H9 (cell line): ENCODE measurements around the gene PNPLA1. TPM values are rescaled to one million over a fixed set of nuclear protein-coding genes. Genes with fewer than 3 reads are reported as not detected.

Source experiments
- DNase-seq: peaks from one replicate; pipeline ENCODE4 v3.0.0-alpha.2; 2017
- H2AFZ ChIP-seq: one replicate; pipeline ENCODE4 v1.6.1; 2013; ENCODE audit warnings: mild to moderate bottlenecking, low read length, control low read depth, moderate library complexity
- H2AK5ac ChIP-seq: 2 replicates; pipeline ENCODE4 v1.6.1; 2013; ENCODE audit warnings: low read length, control low read depth, mixed read lengths; ENCODE audit not compliant: insufficient read length
- H2BK120ac ChIP-seq: one replicate; pipeline ENCODE4 v1.6.1; 2013; ENCODE audit warnings: low read depth, mild to moderate bottlenecking, low read length, control low read depth, inconsistent platforms; ENCODE audit not compliant: poor library complexity, severe bottlenecking
- H2BK12ac ChIP-seq: 2 replicates; pipeline ENCODE4 v1.6.1; 2013; ENCODE audit warnings: low read length, control low read depth, mixed read lengths, low read depth; ENCODE audit not compliant: insufficient read length
- H2BK15ac ChIP-seq: 2 replicates; pipeline ENCODE4 v1.6.1; 2013; ENCODE audit warnings: low read depth, low read length, control low read depth
- H2BK20ac ChIP-seq: one replicate; pipeline ENCODE4 v1.6.1; 2013; ENCODE audit warnings: low read depth, mild to moderate bottlenecking, low read length, control low read depth, inconsistent platforms; ENCODE audit not compliant: poor library complexity, severe bottlenecking
- H2BK5ac ChIP-seq: 2 replicates; pipeline ENCODE4 v1.6.1; 2013; ENCODE audit warnings: low read length, control low read depth, mixed read lengths; ENCODE audit not compliant: insufficient read length
- H3K14ac ChIP-seq: 2 replicates; pipeline ENCODE4 v1.6.1; 2013; ENCODE audit warnings: low read length, control low read depth; ENCODE audit not compliant: insufficient read depth
- H3K18ac ChIP-seq: 2 replicates; pipeline ENCODE4 v1.6.1; 2013; ENCODE audit warnings: low read depth, mild to moderate bottlenecking, mixed read lengths, low read length, control low read depth; ENCODE audit not compliant: insufficient read length
- H3K23ac ChIP-seq: 2 replicates; pipeline ENCODE4 v1.6.1; 2013; ENCODE audit warnings: low read length, control low read depth, mixed read lengths, low read depth; ENCODE audit not compliant: insufficient read length
- H3K23me2 ChIP-seq: 2 replicates; pipeline ENCODE4 v1.6.1; 2013; ENCODE audit warnings: low read depth, mild to moderate bottlenecking, mixed read lengths, low read length, control low read depth; ENCODE audit not compliant: insufficient read length, poor library complexity, severe bottlenecking
- H3K27ac ChIP-seq: 2 replicates; pipeline ENCODE4 v1.5.1; 2013; ENCODE audit warnings: low read length, control low read depth, mixed read lengths, low read depth; ENCODE audit not compliant: insufficient read length
- H3K27me3 ChIP-seq: 2 replicates; pipeline ENCODE4 v1.6.1; 2013; ENCODE audit warnings: low read length, control low read depth, inconsistent platforms; ENCODE audit not compliant: insufficient read depth
- H3K4ac ChIP-seq: 2 replicates; pipeline ENCODE4 v1.6.1; 2013; ENCODE audit warnings: low read depth, mild to moderate bottlenecking, control low read depth, inconsistent platforms, low read length, moderate library complexity
- H3K4me1 ChIP-seq: 2 replicates; pipeline ENCODE4 v1.6.1; 2013; ENCODE audit warnings: low read length, control low read depth, inconsistent platforms; ENCODE audit not compliant: insufficient read depth
- H3K4me2 ChIP-seq: 2 replicates; pipeline ENCODE4 v1.6.1; 2013; ENCODE audit warnings: low read length, control low read depth, mixed read lengths; ENCODE audit not compliant: insufficient read length, insufficient read depth
- H3K56ac ChIP-seq: 2 replicates; pipeline ENCODE4 v1.6.1; 2013; ENCODE audit warnings: low read depth, mild to moderate bottlenecking, mixed read lengths, low read length, control low read depth; ENCODE audit not compliant: insufficient read length
- H3K79me1 ChIP-seq: 2 replicates; pipeline ENCODE4 v1.6.1; 2013; ENCODE audit warnings: low read depth, mild to moderate bottlenecking, moderate library complexity, low read length, control low read depth, inconsistent platforms; ENCODE audit not compliant: insufficient read depth, poor library complexity, severe bottlenecking
- H3K79me2 ChIP-seq: 2 replicates; pipeline ENCODE4 v1.6.1; 2013; ENCODE audit warnings: low read length, control low read depth, inconsistent platforms; ENCODE audit not compliant: insufficient read depth
- H3K9ac ChIP-seq: 2 replicates; pipeline ENCODE4 v1.6.1; 2013; ENCODE audit warnings: low read length, control low read depth, mixed read lengths; ENCODE audit not compliant: insufficient read length; ENCODE audit errors: extremely low read depth
- H3K9me3 ChIP-seq: one replicate; pipeline ENCODE4 v1.6.1; 2013; ENCODE audit warnings: low read depth, low read length, inconsistent platforms; ENCODE audit not compliant: control insufficient read depth
- H3T11ph ChIP-seq: one replicate; pipeline ENCODE4 v1.6.1; 2013; ENCODE audit warnings: mild to moderate bottlenecking, low read length, control low read depth, inconsistent platforms
- H4K20me1 ChIP-seq: one replicate; pipeline ENCODE4 v1.6.1; 2013; ENCODE audit not compliant: control insufficient read depth, insufficient read length, insufficient read depth
- H4K5ac ChIP-seq: 2 replicates; pipeline ENCODE4 v1.6.1; 2013; ENCODE audit warnings: low read depth, mild to moderate bottlenecking, mixed read lengths, low read length, control low read depth; ENCODE audit not compliant: insufficient read length
- H4K8ac ChIP-seq: replicated peaks from 2 replicates; pipeline ENCODE4 v1.6.1; 2013; ENCODE audit warnings: low read length, control low read depth, mixed read lengths, low read depth; ENCODE audit not compliant: insufficient read length
- H4K91ac ChIP-seq: 2 replicates; pipeline ENCODE4 v1.6.1; 2013; ENCODE audit warnings: low read depth, mild to moderate bottlenecking, moderate library complexity, mixed read lengths, low read length, control low read depth; ENCODE audit not compliant: insufficient read length
- H3K27ac Mint-ChIP-seq, 3 experiments: 2 replicates in 2 of 3; 3 replicates in 1 of 3; pipeline ENCODE4 v1.8.0; 2020 to 2021; ENCODE audit warnings: mixed read lengths in 3 of 3, mild to moderate bottlenecking in 1 of 3, moderate library complexity in 1 of 3
- H3K27me3 Mint-ChIP-seq: 2 replicates; pipeline ENCODE4 v1.8.0; 2021; ENCODE audit warnings: low read depth, mild to moderate bottlenecking, moderate library complexity, mixed read lengths
- H3K36me3 Mint-ChIP-seq, 3 experiments: 2 replicates in 2 of 3; 3 replicates in 1 of 3; pipeline ENCODE4 v1.8.0; 2020 to 2021; ENCODE audit warnings: low read depth in 3 of 3, mixed read lengths in 3 of 3; ENCODE audit not compliant: insufficient read depth in 1 of 3
- H3K4me1 Mint-ChIP-seq, 2 experiments: 2 replicates each; pipeline ENCODE4 v1.8.0; 2020; ENCODE audit warnings: mixed read lengths in 2 of 2
- H3K4me3 Mint-ChIP-seq, 2 experiments: 2 replicates in 1 of 2; 3 replicates in 1 of 2; pipeline ENCODE4 v1.8.0; 2020 to 2021; ENCODE audit warnings: mild to moderate bottlenecking in 2 of 2, mixed read lengths in 2 of 2, moderate library complexity in 1 of 2
- H3K9me3 Mint-ChIP-seq, 2 experiments: 2 replicates in 1 of 2; 3 replicates in 1 of 2; pipeline ENCODE4 v1.8.0; 2020; ENCODE audit warnings: mild to moderate bottlenecking in 2 of 2, mixed read lengths in 2 of 2, moderate library complexity in 1 of 2
- WGBS: extraction: QIAGEN DNeasy Blood & Tissue Kit; methylation state at CpG from one replicate; pipeline ENCODE4 v1.1.7; 2013; ENCODE audit warnings: missing lambda C conversion rate, low lambda C conversion rate, mixed read lengths; ENCODE audit not compliant: insufficient read length; ENCODE audit errors: extremely low coverage; 5-methylcytosine and 5-hydroxymethylcytosine counted together
- total RNA-seq: library from RNA; stranded (reverse); gene quantifications from 2 replicates; pipeline ENCODE4 v1.2.1, GENCODE V29; 2021
- TF ChIP-seq, protein P1 (sequence below): fragments of 200-600 bp; sonication (generic); conservative IDR thresholded peaks from 3 replicates; pipeline ENCODE4 v1.8.0; 2021; ENCODE audit warnings: antibody characterized with exemption, mild to moderate bottlenecking

PNPLA1 gene
- total RNA-seq, 1 experiment from 2014 or later = 0.09 TPM

DNA sequence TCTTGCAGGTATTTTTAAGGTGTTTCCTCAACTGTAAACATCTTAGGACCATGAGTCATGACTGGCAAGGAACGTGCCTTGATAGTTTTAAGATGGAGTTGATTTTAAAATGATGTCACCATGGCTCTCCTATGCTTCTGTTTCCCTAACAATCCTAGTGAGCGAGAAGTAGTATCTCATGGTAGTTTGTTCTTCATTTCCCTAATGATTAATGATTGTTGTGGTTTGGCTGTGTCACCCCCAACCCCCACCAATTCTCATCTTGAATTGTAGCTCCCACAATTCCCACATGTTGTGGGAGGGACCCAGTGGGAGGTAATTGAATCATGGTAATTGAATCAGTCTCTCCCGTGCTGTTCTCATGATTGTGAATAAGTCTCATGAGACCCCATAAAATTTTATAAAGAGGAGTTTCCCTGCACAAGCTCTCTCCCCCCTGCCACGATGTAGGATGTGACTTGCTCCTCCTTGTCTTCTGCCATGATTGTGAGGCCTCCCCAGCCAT lies 83.6 kb downstream of the PNPLA1 start:
- TF ChIP-seq, protein P1, sequence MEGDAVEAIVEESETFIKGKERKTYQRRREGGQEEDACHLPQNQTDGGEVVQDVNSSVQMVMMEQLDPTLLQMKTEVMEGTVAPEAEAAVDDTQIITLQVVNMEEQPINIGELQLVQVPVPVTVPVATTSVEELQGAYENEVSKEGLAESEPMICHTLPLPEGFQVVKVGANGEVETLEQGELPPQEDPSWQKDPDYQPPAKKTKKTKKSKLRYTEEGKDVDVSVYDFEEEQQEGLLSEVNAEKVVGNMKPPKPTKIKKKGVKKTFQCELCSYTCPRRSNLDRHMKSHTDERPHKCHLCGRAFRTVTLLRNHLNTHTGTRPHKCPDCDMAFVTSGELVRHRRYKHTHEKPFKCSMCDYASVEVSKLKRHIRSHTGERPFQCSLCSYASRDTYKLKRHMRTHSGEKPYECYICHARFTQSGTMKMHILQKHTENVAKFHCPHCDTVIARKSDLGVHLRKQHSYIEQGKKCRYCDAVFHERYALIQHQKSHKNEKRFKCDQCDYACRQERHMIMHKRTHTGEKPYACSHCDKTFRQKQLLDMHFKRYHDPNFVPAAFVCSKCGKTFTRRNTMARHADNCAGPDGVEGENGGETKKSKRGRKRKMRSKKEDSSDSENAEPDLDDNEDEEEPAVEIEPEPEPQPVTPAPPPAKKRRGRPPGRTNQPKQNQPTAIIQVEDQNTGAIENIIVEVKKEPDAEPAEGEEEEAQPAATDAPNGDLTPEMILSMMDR = no peak
- no CpG with 5 or more reads among the region's 4 CpGs for WGBS
- Mint-ChIP-seq H3K27ac (no peak overlapping the region), H3K27me3 (peaks cover 4% of the 10 kb centered on the region), H3K9me3 (peaks cover 2 to 3% of the 10 kb centered on the region in 2 experiments; a peak in 2 of 5 replicates), H3K4me1 (no peaks in the 10 kb centered on the region), H3K4me3 (no peak overlapping the region), H3K36me3 (peaks cover 0 to 2% (median 0%) of the 10 kb centered on the region in 3 experiments; a peak in 2 of 7 replicates)
- H2AK5ac ChIP-seq = no peak overlapping the region
- H3K56ac ChIP-seq = no peak overlapping the region
- H4K5ac ChIP-seq = no peak overlapping the region
- H2BK15ac ChIP-seq = no peak overlapping the region
- no peak overlapping the region for H3K4me2 ChIP-seq
- no peak overlapping the region for H2BK5ac ChIP-seq
- no peaks in the 10 kb centered on the region for H3K27me3 ChIP-seq
- no peak overlapping the region for H3K23ac ChIP-seq
- H3K9me3 ChIP-seq = no peaks in the 10 kb centered on the region
- no peak overlapping the region for H3K27ac ChIP-seq
- no peak overlapping the region for H3K18ac ChIP-seq
- H4K8ac ChIP-seq = no peak overlapping the region
- no peak overlapping the region for H3K14ac ChIP-seq
- H2AFZ ChIP-seq = no peak overlapping the region
- H3K4me1 ChIP-seq = no peaks in the 10 kb centered on the region
- no peaks in the 10 kb centered on the region for H3K23me2 ChIP-seq
- H4K20me1 ChIP-seq = no peaks in the 10 kb centered on the region
- no peak for DNase-seq
- H3K4ac ChIP-seq = no peak overlapping the region
- no peak overlapping the region for H3K9ac ChIP-seq
- H2BK120ac ChIP-seq = no peak overlapping the region
- H3K79me2 ChIP-seq = no peaks in the 10 kb centered on the region
- no peak overlapping the region for H2BK20ac ChIP-seq
- no peak overlapping the region for H4K91ac ChIP-seq
- H3T11ph ChIP-seq = no peak overlapping the region
- no peak overlapping the region for H2BK12ac ChIP-seq
- no peaks in the 10 kb centered on the region for H3K79me1 ChIP-seq
